VCaP (cell line): ENCODE results near the gene SSRP1.
"Not testable (repeated sequence)": the region's sequence is repeated elsewhere in the genome, so short reads cannot be mapped to it uniquely, and the experiment has no call there.

Experiments
- H3K27ac ChIP-seq: fragments of 450-650 bp; 2 replicates; pipeline ENCODE4 v1.5.1; 2017
- CTCF ChIP-seq: fragments of 450-650 bp; conservative IDR thresholded peaks from 2 replicates; pipeline ENCODE4 v1.5.1; 2017; ENCODE audit warnings: mild to moderate bottlenecking, moderate library complexity

The SSRP1 gene

GRCh38 chr11:57364851-57365660 lies 29.4 kb upstream of the SSRP1 start:
- H3K27ac ChIP-seq: no peak overlapping the region
- no peak for TF ChIP-seq CTCF

- no peak for TF ChIP-seq CTCF
- H3K27ac ChIP-seq: no peak overlapping the region
Measured at GRCh38 chr11:57363131-57364080, 27.7 kb upstream of the SSRP1 start.

GRCh38 chr11:57361926-57362325 lies 26.2 kb upstream of the SSRP1 start:
- H3K27ac ChIP-seq: no peak overlapping the region
- TF ChIP-seq CTCF: no peak

- H3K27ac ChIP-seq: not testable (repeated sequence)
Measured at GRCh38 chr11:57361420-57361819, 25.7 kb upstream of the SSRP1 start.

GRCh38 chr11:57360991-57361390 lies 25.3 kb upstream of the SSRP1 start:
- no peak for TF ChIP-seq CTCF
- no peak overlapping the region for H3K27ac ChIP-seq

GRCh38 chr11:57359896-57360690 lies 24.4 kb upstream of the SSRP1 start:
- TF ChIP-seq CTCF: no peak
- no peak overlapping the region for H3K27ac ChIP-seq

- H3K27ac ChIP-seq: no peak overlapping the region
Measured at GRCh38 chr11:57359396-57359795, 23.7 kb upstream of the SSRP1 start.

More at GRCh38 chr11:57359396-57359795, 23.7 kb upstream of the SSRP1 start:
- TF ChIP-seq CTCF: no peak
